Posterior vena cava (tissue), 2 donors: ENCODE data around the gene GGT5. TPM values are rescaled to one million over a fixed set of nuclear protein-coding genes. Genes with fewer than 3 reads are reported as not detected.
"Not testable (repeated sequence)": the region's sequence is repeated elsewhere in the genome, so short reads cannot be mapped to it uniquely, and the experiment has no call there.

Experiments
- DNase-seq: peaks from one replicate; pipeline ENCODE4 v3.0.0-alpha.2; 2020; ENCODE audit warnings: low spot score
- intact Hi-C, 2 donors: fragments of 100-400 bp; cut with DNase I; formaldehyde crosslinking; loops; one replicate each; pipeline versions ENCODE4 v1.14.1 to v1.14.2; 2022 to 2023
- long read RNA-seq, 2 donors: library from polyadenylated mRNA; unstranded; transcript quantifications; one replicate each; pipeline ENCODE4 v2.0.0, GENCODE V29; 2020 to 2021
- total RNA-seq, 2 donors: library from RNA; stranded (reverse); fragmentation: NEBNext Ultra II Directional; extraction: Animal tissue kit (Norgen Biotek cat#: 25700); gene quantifications; one replicate each; pipeline ENCODE4 v1.2.1, GENCODE V29; 2021
- donor health status: DM: yes; HTN: yes; CAD: no.
- donor health status: DM: yes; HTN: yes; CAD: no.

Gene GGT5, protein sequence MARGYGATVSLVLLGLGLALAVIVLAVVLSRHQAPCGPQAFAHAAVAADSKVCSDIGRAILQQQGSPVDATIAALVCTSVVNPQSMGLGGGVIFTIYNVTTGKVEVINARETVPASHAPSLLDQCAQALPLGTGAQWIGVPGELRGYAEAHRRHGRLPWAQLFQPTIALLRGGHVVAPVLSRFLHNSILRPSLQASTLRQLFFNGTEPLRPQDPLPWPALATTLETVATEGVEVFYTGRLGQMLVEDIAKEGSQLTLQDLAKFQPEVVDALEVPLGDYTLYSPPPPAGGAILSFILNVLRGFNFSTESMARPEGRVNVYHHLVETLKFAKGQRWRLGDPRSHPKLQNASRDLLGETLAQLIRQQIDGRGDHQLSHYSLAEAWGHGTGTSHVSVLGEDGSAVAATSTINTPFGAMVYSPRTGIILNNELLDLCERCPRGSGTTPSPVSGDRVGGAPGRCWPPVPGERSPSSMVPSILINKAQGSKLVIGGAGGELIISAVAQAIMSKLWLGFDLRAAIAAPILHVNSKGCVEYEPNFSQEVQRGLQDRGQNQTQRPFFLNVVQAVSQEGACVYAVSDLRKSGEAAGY
- 100 to 1,000 TPM in 1 of 2 donors, 10 to 100 TPM in 1; 65.8 to 123 TPM for total RNA-seq
- long read RNA-seq, donor 1, transcript GGT5-201 (11 exons, 2,334 nt), result minor isoform, 8 of 104 reads
- long read RNA-seq, donor 1, transcript GGT5-203 (12 exons, 2,408 nt), result minor isoform, 5 of 104 reads
- long read RNA-seq, donor 1, transcript GGT5-202 (12 exons, 2,494 nt), result major isoform, 45 of 104 reads
- long read RNA-seq, donor 1, partial matches to known transcripts, result 15 of 104 reads
- long read RNA-seq, donor 1, other reads (novel, unspliced or antisense), result 31 of 104 reads
- long read RNA-seq, donor 2, transcript GGT5-201 (11 exons, 2,334 nt), result minor isoform, 13 of 176 reads
- long read RNA-seq, donor 2, transcript GGT5-203 (12 exons, 2,408 nt), result minor isoform, 11 of 176 reads
- long read RNA-seq, donor 2, transcript GGT5-202 (12 exons, 2,494 nt), result major isoform, 62 of 176 reads
- long read RNA-seq, donor 2, partial matches to known transcripts, result 38 of 176 reads
- long read RNA-seq, donor 2, other reads (novel, unspliced or antisense), result 52 of 176 reads

- intact Hi-C loops, result loop anchor here in 1 of 2 donors (5.0 kb wide), 2 partner anchors 38 to 58 kb away; no protein-coding TSS in a partner anchor
- DNase-seq, result peak; percentile 91
Observed at GRCh38 chr22:24245030-24245431, at the start of gene GGT5. Gene GGT5 (minus strand): TSS chr22:24245082. CDS start chr22:24244725, 357 bp downstream.

DNA sequence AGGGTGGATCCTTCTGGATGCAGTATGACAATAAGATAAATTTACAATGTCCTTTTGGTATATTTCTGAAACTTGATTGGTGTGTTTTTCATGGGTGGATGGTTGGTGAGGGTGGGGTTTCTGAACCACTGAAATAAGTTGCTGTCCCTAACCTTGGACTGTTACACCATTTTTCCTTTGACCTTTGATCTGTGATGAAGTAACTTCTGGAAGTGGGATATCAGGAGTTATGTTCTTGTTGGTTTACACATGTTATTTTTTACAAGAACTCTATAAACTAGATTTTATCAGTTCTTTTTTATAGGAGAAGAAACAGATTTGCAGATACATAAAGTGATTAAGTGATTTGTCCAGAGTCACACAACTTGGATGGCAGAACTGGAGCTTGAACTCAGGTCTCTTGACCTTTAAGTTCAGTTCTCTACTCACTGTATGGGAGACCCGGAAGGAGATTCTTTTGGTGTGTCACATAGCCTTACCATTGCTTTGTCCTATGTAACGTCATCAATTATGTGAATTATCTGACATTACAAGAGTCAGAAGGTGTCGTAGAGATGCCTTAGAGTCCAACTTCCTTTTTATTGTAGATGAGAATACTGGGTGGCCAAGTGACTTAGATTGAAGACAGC lies 47.4 kb upstream of the GGT5 start:
- intact Hi-C loops, DNase-seq: not testable (repeated sequence)

DNA sequence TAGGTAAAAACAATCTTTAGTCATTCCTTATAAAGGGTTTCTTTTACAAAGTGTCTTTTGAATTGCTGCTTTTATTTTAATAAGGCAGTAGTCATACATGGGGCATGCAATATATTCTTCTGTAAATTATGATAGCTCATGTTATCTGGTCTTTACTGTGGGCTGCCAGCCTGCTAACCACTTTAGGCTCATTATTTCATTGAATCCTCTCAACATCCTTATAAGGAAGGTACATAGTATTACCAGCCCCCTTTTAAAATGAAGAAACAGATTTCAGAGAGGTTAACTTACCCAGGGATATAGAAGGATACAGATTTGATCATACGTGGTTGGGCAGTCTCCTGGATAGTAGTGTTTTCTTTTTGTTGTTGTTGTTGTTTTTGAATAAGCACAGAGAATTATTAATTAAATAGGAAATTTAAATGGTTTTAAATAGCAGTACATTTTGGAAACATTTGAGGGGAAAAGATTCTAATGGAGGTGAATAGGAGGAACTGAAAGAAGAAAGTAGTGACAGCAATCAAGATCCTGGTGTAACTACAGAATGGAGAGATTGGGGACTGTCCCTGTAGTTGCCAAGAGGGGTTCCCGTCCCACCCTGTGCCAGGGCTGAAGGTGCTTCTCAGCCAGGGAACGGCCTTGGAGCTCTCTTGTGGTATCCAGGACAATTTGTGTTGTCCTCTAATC lies 46.8 kb upstream of the GGT5 start:
- no peak for DNase-seq
- intact Hi-C loops, result no loop called here

DNA sequence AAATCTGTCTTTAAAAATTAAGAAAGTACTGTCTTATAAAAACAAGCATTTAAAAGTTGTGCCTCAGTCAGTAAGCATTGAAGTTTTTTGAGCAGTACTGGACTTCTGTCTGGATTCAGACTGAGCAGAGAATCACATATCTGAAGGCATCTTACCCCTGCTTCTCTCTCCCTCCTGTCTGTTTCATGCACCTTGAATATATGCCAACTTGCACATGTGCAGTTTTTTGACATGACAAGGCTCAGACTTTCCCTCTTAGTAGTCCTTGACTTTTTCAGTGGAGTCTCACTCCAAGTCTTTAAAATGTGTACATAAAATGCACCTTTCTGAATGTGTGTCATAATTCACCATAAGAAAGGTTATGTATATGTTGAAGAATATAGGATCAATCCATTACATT lies 45.6 kb upstream of the GGT5 start:
- intact Hi-C loops, result no loop called here
- DNase-seq, result no peak

DNA sequence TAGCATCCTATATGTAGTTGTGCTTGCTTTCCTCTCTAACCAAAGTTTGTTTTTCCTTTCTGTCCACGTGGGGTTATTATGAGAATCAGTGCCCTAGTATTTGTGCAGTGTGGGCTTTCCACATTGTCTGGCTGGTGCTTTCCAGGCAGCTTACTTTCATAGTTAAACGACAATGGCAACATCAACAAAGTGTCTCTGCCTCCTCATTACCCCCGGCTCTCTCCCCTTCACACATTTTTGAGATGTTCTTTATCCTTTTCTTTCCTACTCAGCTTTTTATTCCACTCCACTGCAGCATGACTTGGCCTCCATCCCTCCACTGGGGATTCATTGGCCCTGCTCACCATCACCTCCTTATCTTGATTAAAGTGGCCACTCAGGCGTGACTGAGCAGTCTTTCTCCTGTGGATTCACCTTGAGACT lies 44.9 kb upstream of the GGT5 start:
- DNase-seq, result no peak
- intact Hi-C loops, result no loop called here

GRCh38 chr22:24289114-24289513 lies 44.2 kb upstream of the GGT5 start:
- intact Hi-C loops, result no loop called here
- no peak for DNase-seq

GRCh38 chr22:24287801-24288200 lies 42.9 kb upstream of the GGT5 start:
- intact Hi-C loops, DNase-seq: not testable (repeated sequence)

DNA sequence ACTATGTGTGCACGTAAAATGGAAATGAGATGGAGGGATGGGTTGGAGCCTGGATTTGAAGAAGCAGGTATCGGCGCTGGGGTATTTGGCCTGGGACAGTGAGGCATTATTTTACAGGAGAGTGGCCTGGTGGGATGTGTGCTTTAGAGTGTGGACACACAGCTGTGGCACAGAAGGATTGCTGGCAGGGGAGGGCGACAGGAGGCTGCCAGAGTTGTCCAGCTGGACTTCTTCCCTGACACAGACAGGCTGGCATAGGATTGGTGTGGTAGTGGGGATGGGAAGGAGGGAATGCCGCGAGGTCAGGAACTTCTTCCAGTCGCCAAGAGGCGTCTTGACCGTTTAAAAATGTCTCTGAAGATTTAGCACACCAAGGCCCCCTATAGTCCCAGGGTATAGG lies 42.3 kb upstream of the GGT5 start:
- DNase-seq, intact Hi-C loops: not testable (repeated sequence)

DNA sequence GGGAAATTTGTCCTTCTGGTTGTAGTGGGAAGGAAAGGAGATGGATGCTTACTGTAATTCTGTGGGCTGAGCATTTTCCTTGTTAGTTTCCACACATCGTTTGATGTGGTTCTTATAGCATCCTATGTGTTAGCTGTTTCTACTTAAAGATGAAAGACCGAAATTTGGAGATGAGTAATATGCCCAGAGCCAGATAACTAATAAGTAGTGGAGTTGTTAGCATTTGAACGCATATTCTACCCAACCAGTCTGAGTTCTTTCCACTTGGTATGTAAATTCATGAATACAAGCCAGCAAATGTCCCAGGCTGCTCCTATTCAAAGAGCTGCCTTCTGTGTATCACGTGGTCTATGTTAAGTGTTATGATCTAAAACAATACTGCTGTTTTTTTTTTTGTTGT lies 40.4 kb upstream of the GGT5 start:
- no peak for DNase-seq
- intact Hi-C loops, result no loop called here

GRCh38 chr22:24284747-24285203 lies 39.9 kb upstream of the GGT5 start:
- DNase-seq, result no peak
- intact Hi-C loops, result no loop called here

- DNase-seq, result no peak
- intact Hi-C loops, result no loop called here
Observed at GRCh38 chr22:24282401-24282800, 37.5 kb upstream of the GGT5 start.

DNA sequence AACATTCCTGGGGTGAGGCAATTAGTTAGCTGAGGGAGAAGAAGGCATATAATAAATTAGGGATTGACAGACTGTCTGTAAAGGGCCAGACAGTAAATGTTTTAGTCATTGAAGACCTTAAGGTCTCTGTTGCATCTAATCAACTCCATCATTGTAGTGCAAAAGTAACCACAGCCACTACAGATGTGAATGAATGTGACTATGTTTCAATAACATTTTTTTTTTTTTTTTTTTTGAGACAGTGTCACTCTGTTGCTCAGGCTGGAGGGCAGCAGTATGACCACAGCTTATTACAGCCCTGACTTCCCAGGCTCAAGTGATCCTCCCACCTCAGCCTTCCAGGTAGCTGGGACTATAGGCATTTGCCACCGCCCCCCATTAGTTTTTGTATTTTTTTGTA lies 35.5 kb upstream of the GGT5 start:
- DNase-seq, intact Hi-C loops: not testable (repeated sequence)

DNA sequence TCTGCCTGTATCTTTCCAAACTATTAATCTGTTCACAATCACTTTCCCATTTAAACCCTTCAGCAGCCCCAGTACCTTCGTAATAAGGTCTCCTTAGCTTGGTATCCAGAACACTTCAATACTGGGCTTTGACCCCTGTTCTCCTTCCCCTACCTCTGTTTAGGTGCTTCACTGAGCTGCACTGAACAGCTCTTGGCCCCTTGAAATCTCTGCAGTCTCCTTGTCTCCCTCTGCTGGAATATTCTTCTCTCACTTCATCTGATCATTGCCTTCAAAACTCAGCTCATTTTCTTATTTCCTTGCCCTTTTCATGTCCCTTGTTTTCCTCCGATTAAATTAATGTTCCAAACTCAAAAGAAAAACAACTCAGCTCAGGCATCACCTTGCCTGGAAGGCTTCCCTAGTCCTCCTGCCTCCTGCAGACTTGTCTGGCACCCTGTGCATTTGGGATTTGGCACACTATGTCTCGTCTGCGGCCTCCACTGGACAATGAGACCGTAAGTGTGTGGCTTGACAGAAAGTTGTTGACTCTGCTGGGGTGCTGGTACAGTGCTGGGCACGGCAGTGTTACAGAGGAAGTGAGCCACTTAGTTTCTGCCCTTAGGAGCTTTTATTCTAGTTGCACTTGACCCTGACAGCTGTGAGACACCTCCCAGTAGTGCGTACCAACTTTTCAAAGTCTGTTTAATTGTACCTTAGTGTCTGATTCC lies 30.0 kb upstream of the GGT5 start:
- DNase-seq, intact Hi-C loops: not testable (repeated sequence)

DNA sequence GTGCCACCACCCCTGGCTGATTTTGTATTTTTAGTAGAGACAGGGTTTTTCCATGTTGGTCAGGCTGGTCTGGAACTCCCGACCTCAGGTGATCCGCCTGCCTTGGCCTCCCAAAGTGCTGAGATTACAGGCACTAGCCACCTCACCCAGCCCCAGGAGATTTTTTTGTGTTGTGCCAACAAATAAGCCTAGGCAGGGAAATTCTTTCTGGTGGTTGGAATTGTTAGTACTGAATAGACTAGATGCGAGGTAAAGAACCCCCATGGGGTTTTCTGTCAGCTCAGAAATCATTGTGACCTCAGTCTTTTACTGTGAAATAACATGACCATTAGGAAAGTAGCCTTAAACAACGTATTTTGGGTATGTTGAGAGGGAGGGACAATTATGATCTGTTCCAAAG lies 29.0 kb upstream of the GGT5 start:
- intact Hi-C loops, result not testable (repeated sequence)

DNA sequence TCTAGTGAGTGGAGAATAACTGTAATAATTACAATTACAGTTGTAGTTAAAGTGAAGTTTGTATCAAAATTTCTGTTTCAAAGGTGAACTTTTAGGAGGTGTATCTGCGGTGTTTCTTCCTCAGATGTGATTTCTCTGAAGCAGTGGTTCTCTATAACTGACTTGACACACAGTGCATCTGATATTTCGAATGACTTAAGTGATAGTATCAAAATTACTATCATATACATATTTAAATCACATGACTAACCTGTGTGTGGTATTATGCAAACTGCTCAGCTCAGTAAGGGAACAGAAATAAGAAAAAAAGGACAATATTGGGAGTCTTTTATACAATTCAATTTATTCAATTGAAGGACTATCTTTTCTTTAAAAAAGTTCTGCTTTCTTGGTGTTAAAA lies 28.1 kb upstream of the GGT5 start:
- DNase-seq, intact Hi-C loops: not testable (repeated sequence)

More for the DNA sequence above, 29.0 kb upstream of the GGT5 start:
- not testable (repeated sequence) for DNase-seq

DNA sequence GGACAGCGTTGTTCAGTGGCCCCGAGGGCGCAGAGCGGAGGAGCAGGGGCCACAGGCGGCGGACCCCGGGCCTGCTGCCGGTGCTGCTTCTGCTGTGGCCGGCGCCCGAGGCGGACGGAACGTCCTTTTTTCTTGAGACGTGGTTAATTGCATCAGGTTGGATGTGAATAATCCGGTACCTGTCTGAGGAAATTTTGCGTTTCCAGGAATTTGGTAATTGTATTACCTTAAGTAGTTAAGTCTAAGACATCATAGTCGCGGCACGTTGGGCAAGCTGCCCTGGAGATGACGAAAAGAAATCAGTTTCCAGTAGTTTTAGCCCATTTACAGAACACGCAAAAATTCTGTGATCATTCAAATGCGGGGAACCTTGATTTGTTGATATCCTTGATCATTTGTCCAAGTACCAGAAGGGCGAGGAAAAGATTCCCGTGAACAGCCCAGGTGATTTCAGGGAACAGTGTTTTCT lies 26.5 kb upstream of the GGT5 start:
- intact Hi-C loops, result no loop called here

GRCh38 chr22:24270556-24271385 lies 25.9 kb upstream of the GGT5 start, which contains the start of gene SPECC1L:
Gene SPECC1L (plus strand): TSS chr22:24270831. CDS start chr22:24302232, 31,401 bp downstream.
- intact Hi-C loops, result no loop called here
- peak; percentile 98 for DNase-seq

More for the DNA sequence above, 26.5 kb upstream of the GGT5 start:
- DNase-seq, result peak; percentile 84
